NCI-H1436 treated with DMSO at 0.1 percent for 48 hours (cell line): Measurements from ENCODE around the gene IMPG2.

Source experiments
- DNase-seq: peaks from one replicate; lab custom pipeline; 2025; lab: John Stamatoyannopoulos, UW

Gene IMPG2

GRCh38 chr3:101183151-101183550, 137.2 kb downstream of the IMPG2 start:
- no peak for DNase-seq

- no peak for DNase-seq
Observed at GRCh38 chr3:101182734-101183133, 137.6 kb downstream of the IMPG2 start.

- DNase-seq: no peak
Observed at GRCh38 chr3:101181801-101182200, 138.6 kb downstream of the IMPG2 start.

GRCh38 chr3:101179637-101180036, 140.7 kb downstream of the IMPG2 start:
- DNase-seq: no peak

GRCh38 chr3:101177577-101177976, 142.8 kb downstream of the IMPG2 start:
- no peak for DNase-seq
